Activated B cell treated with CpG ODN at 0.5 μM for 24 hours (primary cell): Measurements from ENCODE around the gene ACAA1. TPM values are rescaled to one million over a fixed set of nuclear protein-coding genes. Genes with fewer than 3 reads are reported as not detected.

ENCODE experiments used
- ATAC-seq: fragments of 200-7000 bp; cut with Tn5 transposase; one replicate; pipeline ENCODE4 v1.10.0; 2021; ENCODE audit warnings: low read depth, mild to moderate bottlenecking, moderate library complexity
- CTCF ChIA-PET: fragments of 350-600 bp; sonication (Branson Sonifier 250); formaldehyde crosslinking; loops from one replicate; lab custom pipeline; 2021; ENCODE audit warnings: antibody characterized with exemption; lab: Charles Lee
- POLR2A ChIA-PET: fragments of 350-600 bp; sonication (Branson Sonifier 250); formaldehyde crosslinking; loops from one replicate; lab custom pipeline; 2021; ENCODE audit warnings: antibody characterized with exemption; lab: Charles Lee
- DNase-seq: peaks from one replicate; pipeline ENCODE4 v3.0.0; 2022
- H3K27ac Mint-ChIP-seq: one replicate; pipeline ENCODE4 v1.8.0; 2020; ENCODE audit warnings: mixed read lengths
- H3K27me3 Mint-ChIP-seq: one replicate; pipeline ENCODE4 v1.8.0; 2021; ENCODE audit warnings: mixed read lengths
- H3K36me3 Mint-ChIP-seq: one replicate; pipeline ENCODE4 v1.8.0; 2021; ENCODE audit warnings: low read depth, mixed read lengths
- H3K4me1 Mint-ChIP-seq: one replicate; pipeline ENCODE4 v1.8.0; 2021; ENCODE audit warnings: mixed read lengths
- H3K4me3 Mint-ChIP-seq: one replicate; pipeline ENCODE4 v1.8.0; 2020; ENCODE audit warnings: mild to moderate bottlenecking, mixed read lengths
- H3K9me3 Mint-ChIP-seq: one replicate; pipeline ENCODE4 v1.8.0; 2020; ENCODE audit warnings: mixed read lengths
- intact Hi-C: fragments of 100-400 bp; cut with micrococcal nuclease; formaldehyde crosslinking; loops from one replicate; pipeline ENCODE4 v1.15.1; 2024
- total RNA-seq: library from RNA; stranded (reverse); gene quantifications from 2 replicates; pipeline ENCODE4 v1.2.3, GENCODE V29; 2022
- TF ChIP-seq, protein P1 (sequence below): fragments of 200-600 bp; IDR thresholded peaks from one replicate; pipeline ENCODE4 v1.8.0; 2022; ENCODE audit warnings: antibody characterized with exemption, mild to moderate bottlenecking

ACAA1 gene
- total RNA-seq, 1 donor from 2014 or later = 78.1 TPM

DNA sequence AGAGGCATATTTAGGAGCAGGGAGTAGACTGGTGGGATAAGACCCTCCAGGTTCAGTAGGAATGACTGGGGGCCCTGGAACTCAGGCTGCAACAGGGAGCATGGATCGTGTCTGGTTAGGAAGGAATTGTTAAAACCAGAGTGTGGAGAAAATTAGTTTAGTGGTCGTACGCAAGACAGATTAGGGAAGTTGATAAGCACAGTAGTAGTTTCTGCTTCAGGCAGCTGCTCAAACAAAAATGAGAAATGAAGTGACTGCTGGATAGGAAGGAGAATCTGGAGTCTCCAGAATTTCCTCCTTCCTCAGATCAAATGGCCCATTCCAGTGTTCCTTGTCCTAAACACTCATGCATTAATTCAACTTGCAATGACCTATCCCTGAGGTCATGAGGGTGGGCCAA, 12.8 kb upstream of the ACAA1 start:
- ChIA-PET POLR2A (interaction anchor here (1.7 to 2.6 kb wide), 2 partner anchors 13 to 15 kb away, joined by 4 to 16 read pairs; partner anchors contain the start of genes ACAA1 and OXSR1), CTCF (no interaction called here)
- Mint-ChIP-seq H3K27me3 (no peaks in the 10 kb centered on the region), H3K4me1 (peaks cover 56% of the 10 kb centered on the region), H3K4me3 (peak overlapping the region; percentile 51), H3K36me3 (peaks cover 6% of the 10 kb centered on the region), H3K9me3 (peaks cover 4% of the 10 kb centered on the region), H3K27ac (peak overlapping the region; percentile 89)
- intact Hi-C loops = loop anchor here (1.0 to 2.0 kb wide), 2 partner anchors 10 to 15 kb away; partner anchors contain the start of gene OXSR1
- ATAC-seq (peak; percentile 45), DNase-seq (no peak)
- TF ChIP-seq, protein P1, sequence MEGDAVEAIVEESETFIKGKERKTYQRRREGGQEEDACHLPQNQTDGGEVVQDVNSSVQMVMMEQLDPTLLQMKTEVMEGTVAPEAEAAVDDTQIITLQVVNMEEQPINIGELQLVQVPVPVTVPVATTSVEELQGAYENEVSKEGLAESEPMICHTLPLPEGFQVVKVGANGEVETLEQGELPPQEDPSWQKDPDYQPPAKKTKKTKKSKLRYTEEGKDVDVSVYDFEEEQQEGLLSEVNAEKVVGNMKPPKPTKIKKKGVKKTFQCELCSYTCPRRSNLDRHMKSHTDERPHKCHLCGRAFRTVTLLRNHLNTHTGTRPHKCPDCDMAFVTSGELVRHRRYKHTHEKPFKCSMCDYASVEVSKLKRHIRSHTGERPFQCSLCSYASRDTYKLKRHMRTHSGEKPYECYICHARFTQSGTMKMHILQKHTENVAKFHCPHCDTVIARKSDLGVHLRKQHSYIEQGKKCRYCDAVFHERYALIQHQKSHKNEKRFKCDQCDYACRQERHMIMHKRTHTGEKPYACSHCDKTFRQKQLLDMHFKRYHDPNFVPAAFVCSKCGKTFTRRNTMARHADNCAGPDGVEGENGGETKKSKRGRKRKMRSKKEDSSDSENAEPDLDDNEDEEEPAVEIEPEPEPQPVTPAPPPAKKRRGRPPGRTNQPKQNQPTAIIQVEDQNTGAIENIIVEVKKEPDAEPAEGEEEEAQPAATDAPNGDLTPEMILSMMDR = no peak

DNA sequence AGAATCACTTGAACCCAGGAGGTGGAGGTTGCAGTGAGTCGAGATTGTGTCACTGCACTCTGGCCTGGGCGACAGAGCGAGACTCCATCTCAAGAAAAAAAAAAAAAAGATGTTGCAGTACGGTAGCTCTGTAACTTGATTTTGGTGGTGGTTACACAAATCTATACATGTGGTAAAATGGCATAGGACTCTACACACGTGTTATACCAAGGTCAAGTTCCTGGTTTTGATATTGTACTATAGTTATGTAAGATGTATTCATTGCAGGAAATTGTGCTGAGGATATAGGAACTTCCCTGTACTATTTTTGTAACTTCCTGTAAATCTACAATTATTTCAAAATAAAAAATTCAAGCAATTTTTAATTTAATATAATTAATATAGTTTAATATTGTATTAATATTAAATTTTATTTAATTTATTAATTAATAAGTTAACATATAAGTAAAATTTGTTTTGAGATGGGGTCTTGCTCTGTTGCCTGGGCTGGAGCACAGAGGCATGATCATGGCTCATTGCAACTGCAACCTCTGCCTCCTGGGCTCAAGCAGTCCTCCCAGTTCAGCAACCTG, 11.5 kb upstream of the ACAA1 start:
- intact Hi-C loops = loop anchor here (2.0 kb wide), 1 partner anchor 16 kb away; the partner anchor contains the start of gene OXSR1
- TF ChIP-seq, protein P1 = no peak
- Mint-ChIP-seq H3K27me3 (no peaks in the 10 kb centered on the region), H3K4me1 (peaks cover 54% of the 10 kb centered on the region), H3K4me3 (no peak overlapping the region), H3K36me3 (peaks cover 8% of the 10 kb centered on the region), H3K27ac (peak overlapping the region; percentile 50), H3K9me3 (peaks cover 4% of the 10 kb centered on the region)
- POLR2A ChIA-PET = interaction anchor here (1.0 to 2.6 kb wide), 5 partner anchors 8 to 16 kb away, joined by 3 to 16 read pairs (median 4); partner anchors contain the start of genes ACAA1 and OXSR1
- CTCF ChIA-PET = no interaction called here
- ATAC-seq = peak; percentile 53
- no peak for DNase-seq

DNA sequence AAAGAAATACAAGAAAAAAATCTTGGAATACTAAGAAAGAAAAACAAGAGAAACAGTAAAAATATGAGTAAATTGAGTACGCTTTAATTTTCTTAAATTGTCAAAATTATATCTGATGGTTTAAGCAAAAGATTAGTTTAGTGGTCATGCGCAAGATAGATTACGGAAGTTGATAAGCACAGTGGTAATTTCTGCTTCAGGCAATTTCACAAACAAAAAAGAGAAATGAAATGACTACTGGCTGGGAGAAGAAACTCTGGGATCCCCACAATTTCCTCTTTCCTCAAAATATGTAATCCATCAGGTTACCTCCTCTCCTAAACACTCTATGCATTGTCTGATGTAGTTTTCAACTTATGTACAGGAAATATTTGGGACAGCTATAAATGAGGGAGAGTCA, 10.5 kb upstream of the ACAA1 start:
- Mint-ChIP-seq H3K27me3 (no peaks in the 10 kb centered on the region), H3K36me3 (peaks cover 12% of the 10 kb centered on the region), H3K4me1 (peaks cover 52% of the 10 kb centered on the region), H3K4me3 (no peak overlapping the region), H3K9me3 (peaks cover 4% of the 10 kb centered on the region), H3K27ac (no peak overlapping the region)
- TF ChIP-seq, protein P1 = no peak
- CTCF ChIA-PET = no interaction called here
- ATAC-seq (no peak), DNase-seq (no peak)
- intact Hi-C loops = no loop called here
- POLR2A ChIA-PET = interaction anchor here (1.2 to 2.6 kb wide), 2 partner anchors 10 to 17 kb away, joined by 3 to 16 read pairs; partner anchors contain the start of gene OXSR1

DNA sequence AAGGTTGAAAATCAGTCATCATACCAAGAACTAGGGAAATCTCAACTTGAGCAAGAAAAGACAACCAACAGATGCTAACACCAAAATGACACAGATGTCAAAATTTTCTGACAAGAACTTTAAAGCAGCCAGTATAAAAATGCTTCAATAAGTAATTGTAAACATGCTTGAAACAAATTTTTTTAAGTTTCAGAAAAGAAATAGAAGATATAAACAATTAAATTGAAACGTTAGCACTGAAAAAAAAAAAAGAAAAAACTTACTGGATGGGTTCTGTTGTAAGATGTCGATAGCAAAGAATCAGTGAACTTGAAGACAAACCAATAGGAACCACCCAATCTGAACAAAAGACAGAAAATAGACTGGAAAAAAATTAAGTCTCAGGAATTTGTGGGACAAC, 9.6 kb upstream of the ACAA1 start:
- TF ChIP-seq, protein P1 = no peak
- peaks cover 53% of the 10 kb centered on the region for H3K4me1 Mint-ChIP-seq
- intact Hi-C loops = no loop called here
- peaks cover 4% of the 10 kb centered on the region for H3K9me3 Mint-ChIP-seq
- POLR2A ChIA-PET = no interaction called here
- no peak for ATAC-seq
- DNase-seq = no peak
- no peak overlapping the region for H3K4me3 Mint-ChIP-seq
- H3K27ac Mint-ChIP-seq = no peak overlapping the region
- no peaks in the 10 kb centered on the region for H3K27me3 Mint-ChIP-seq
- peaks cover 21% of the 10 kb centered on the region for H3K36me3 Mint-ChIP-seq
- CTCF ChIA-PET = no interaction called here

DNA sequence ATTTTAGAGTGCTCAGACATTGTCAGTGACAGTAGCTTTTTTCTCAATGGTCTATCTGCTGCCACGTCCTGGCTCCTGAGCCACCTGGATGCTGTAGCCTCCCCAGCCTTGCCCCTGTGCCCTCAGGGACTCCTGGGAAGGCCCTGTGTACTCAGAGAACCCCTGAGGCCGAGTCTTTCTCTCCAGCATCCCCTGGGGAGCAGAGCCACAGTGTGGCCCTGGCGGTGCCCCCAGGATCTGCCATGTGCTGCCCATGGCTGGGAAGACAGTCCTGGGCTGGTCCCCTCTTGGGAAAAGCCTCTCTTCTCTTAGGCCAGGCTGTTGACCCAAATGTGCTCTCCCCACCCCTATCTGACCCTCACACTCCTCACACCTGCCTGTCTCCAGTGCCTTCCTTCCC, 6.6 kb upstream of the ACAA1 start:
- no peak overlapping the region for H3K27ac Mint-ChIP-seq

More for the DNA sequence above, 6.6 kb upstream of the ACAA1 start:
- peaks cover 56% of the 10 kb centered on the region for H3K4me1 Mint-ChIP-seq
- intact Hi-C loops = no loop called here
- DNase-seq (no peak), ATAC-seq (no peak)
- TF ChIP-seq, protein P1 = no peak
- peaks cover 4% of the 10 kb centered on the region for H3K9me3 Mint-ChIP-seq
- H3K27me3 Mint-ChIP-seq = no peaks in the 10 kb centered on the region
- H3K36me3 Mint-ChIP-seq = peaks cover 40% of the 10 kb centered on the region
- ChIA-PET POLR2A (interaction anchor here (0.6 to 8.4 kb wide), 2 partner anchors 21 to 1243 kb away, joined by 3 to 217 read pairs; partner anchors contain the start of gene OXSR1), CTCF (no interaction called here)
- H3K4me3 Mint-ChIP-seq = no peak overlapping the region
